ENCODE data around the gene BTBD2. TPM values are rescaled to one million over a fixed set of nuclear protein-coding genes. Genes with fewer than 3 reads are reported as not detected.
"Not testable (repeated sequence)": the region's sequence is repeated elsewhere in the genome, so short reads cannot be mapped to it uniquely, and the experiment has no call there.

The BTBD2 gene
- polyA plus RNA-seq, 1 experiment: 25.5 TPM

DNA sequence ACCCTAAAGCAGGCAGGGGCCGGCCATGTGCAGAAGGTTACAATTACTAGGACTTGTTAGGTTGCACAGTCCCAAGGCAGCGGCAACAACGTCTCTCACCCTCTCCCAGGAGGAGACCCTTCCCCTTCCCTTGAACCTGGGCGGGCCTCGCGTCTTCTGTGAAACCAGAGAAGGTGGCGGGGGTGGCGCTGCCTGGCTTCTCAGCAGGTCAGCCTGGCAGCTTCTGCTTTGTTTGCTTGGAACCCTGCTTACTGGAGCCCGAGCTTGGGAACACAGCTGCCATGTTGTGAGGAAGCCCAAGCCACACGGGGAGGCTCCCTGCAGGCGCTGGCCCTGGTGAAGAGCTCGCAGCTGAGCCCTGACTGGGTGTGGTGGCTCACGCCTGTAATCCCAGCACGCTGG, 20.1 kb upstream of the BTBD2 start:
- CTCF ChIA-PET: interaction anchor here (0.8 kb wide), 1 partner anchor 16 kb away, joined by 5 read pairs; no protein-coding TSS in a partner anchor
- H3K27ac ChIP-seq (ENCODE audit: low read depth, low read length): no peak overlapping the region
- TF ChIP-seq CTCF (IDR thresholded peaks at IDR 0.05; ENCODE audit: low read depth, low read length): no peak
- no peak for DNase-seq (ENCODE audit: low read depth, low spot score)
- H3K9me3 ChIP-seq (ENCODE audit: control insufficient read depth, insufficient read depth, low read length): peaks cover 16% of the 10 kb centered on the region
- no peak overlapping the region for H3K4me3 ChIP-seq (ENCODE audit: low read depth, low read length)
- POLR2A ChIA-PET: interaction anchor here (0.9 kb wide), 1 partner anchor 16 kb away, joined by 7 read pairs; no protein-coding TSS in a partner anchor
- no peaks in the 10 kb centered on the region for H3K27me3 ChIP-seq (ENCODE audit: control insufficient read depth, insufficient read depth, low read length)

DNA sequence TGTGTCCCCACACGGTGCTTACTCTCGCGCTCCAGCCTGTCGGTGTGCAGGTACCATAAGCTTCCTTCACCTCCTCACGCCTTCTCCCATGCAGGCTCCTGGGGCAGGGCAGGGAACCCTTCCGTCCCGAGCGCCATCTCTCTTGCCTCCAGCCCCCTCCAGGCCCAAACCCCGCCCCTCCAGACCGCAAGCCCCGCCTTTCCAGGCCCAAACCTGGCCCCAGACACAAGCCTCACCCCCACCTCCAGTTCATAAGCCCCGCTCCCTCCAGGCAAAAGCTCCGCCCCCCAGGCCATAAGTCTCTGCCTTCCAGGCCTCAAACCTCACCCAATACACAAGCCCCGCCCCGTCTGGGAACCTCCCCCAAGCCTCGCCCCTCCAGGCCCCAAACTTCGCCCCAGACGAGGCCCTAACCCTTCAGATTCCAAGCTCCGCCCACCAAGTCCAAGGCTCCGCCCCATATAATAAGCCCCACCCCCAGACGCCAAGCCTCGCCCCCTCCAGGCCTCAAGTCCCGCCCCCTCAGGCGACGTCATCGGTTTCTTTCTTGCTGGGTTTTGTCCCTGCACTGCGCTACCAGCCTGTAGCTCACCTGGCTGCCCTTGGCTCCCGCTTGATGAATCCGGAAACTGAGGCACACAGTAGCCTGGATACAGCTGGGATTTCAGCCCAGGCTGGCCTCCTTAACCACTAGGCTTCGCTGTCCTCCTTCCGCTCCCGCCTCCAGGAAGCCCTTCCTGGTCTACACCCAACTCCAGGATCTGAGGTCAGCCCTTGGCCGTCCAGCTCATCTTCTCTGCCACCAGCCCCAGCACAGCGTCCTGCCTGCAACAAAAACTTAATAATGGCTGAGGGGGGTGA, 19.4 kb upstream of the BTBD2 start:
- H3K27ac ChIP-seq (ENCODE audit: low read depth, low read length): no peak overlapping the region
- ChIA-PET POLR2A (interaction anchor here (0.6 to 0.9 kb wide), 3 partner anchors 17 to 138 kb away, joined by 3 to 7 read pairs (median 3); no protein-coding TSS in a partner anchor), CTCF (interaction anchor here (0.5 to 0.8 kb wide), 3 partner anchors 13 to 132 kb away, joined by 3 to 5 read pairs (median 4); no protein-coding TSS in a partner anchor)
- no peaks in the 10 kb centered on the region for H3K27me3 ChIP-seq (ENCODE audit: control insufficient read depth, insufficient read depth, low read length)
- H3K9me3 ChIP-seq (ENCODE audit: control insufficient read depth, insufficient read depth, low read length): peaks cover 16% of the 10 kb centered on the region
- no peak for DNase-seq (ENCODE audit: low read depth, low spot score)
- no peak for TF ChIP-seq CTCF (IDR thresholded peaks at IDR 0.05; ENCODE audit: low read depth, low read length)
- no peak overlapping the region for H3K4me3 ChIP-seq (ENCODE audit: low read depth, low read length)

GRCh38 chr19:2034253-2034652, 18.7 kb upstream of the BTBD2 start:
- CTCF ChIA-PET; DNase-seq (ENCODE audit: low read depth, low spot score); H3K27ac ChIP-seq (ENCODE audit: low read depth, low read length); H3K27me3 ChIP-seq (ENCODE audit: control insufficient read depth, insufficient read depth, low read length); H3K4me3 ChIP-seq (ENCODE audit: low read depth, low read length): not testable (repeated sequence)
- H3K9me3 ChIP-seq (ENCODE audit: control insufficient read depth, insufficient read depth, low read length): peaks cover 16% of the 10 kb centered on the region
- POLR2A ChIA-PET: interaction anchor here (0.6 kb wide), 2 partner anchors 27 to 118 kb away, joined by 3 read pairs; no protein-coding TSS in a partner anchor

GRCh38 chr19:2033825-2034159, 18.3 kb upstream of the BTBD2 start:
- POLR2A ChIA-PET: interaction anchor here (0.6 kb wide), 1 partner anchor 118 kb away, joined by 3 read pairs; no protein-coding TSS in a partner anchor

More at GRCh38 chr19:2033825-2034159, 18.3 kb upstream of the BTBD2 start:
- H3K4me3 ChIP-seq (ENCODE audit: low read depth, low read length): no peak overlapping the region
- no peak overlapping the region for H3K27ac ChIP-seq (ENCODE audit: low read depth, low read length)
- TF ChIP-seq CTCF (IDR thresholded peaks at IDR 0.05; ENCODE audit: low read depth, low read length): no peak
- DNase-seq (ENCODE audit: low read depth, low spot score): no peak
- H3K9me3 ChIP-seq (ENCODE audit: control insufficient read depth, insufficient read depth, low read length): peaks cover 16% of the 10 kb centered on the region
- CTCF ChIA-PET: no interaction called here
- H3K27me3 ChIP-seq (ENCODE audit: control insufficient read depth, insufficient read depth, low read length): no peaks in the 10 kb centered on the region
